Measurements from ENCODE around the gene SPTBN1.

SPTBN1 gene

DNA sequence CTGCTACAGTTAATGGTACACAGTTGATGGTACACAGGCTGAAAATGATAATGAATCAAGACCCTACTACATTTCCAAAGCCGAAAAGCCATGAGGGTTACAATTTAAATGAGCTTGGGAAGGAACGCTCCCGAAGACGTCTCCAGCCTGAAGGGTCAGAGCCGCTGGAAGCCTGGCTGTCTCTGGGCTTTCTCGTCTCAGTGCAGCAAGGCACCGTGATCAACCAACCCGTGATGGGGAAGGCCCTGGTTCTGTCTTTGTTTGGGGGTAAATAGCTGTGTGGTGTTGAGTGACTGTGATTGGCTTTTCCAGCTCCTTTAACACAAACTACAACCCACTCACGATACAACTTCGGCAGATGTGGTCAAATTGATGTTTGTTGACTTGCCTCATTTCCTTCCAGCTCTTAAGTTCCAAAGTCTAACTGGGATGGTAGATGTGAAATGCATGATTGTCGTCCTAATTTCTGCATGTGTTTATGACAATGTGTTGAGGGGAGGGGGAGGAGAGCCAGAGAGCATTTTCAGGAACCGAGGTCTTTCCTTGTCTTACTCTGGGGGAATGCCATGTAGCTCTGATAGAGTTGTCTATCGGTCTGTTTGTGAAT is 207.4 kb downstream of the SPTBN1 start:
- no peak for DNase-seq

DNA sequence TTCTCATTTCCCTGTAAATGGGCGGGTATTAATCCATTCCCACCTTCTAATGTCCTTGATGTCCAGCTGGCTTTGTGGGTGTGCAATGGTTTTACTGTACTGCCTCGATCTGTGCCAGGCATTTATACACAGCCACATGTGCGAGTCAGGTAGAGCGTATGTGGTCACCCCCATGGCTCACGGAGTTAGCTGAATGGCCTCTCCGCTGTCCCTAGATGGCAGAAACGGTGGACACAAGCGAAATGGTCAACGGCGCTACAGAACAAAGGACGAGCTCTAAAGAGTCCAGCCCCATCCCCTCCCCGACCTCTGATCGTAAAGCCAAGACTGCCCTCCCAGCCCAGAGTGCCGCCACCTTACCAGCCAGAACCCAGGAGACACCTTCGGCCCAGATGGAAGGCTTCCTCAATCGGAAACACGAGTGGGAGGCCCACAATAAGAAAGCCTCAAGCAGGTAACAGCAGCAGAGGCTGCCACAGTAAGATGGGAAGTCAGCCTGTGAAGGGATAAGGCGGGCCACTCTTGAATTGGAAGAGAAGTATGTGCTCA is 208.2 kb downstream of the SPTBN1 start:
- DNase-seq = no peak

DNA sequence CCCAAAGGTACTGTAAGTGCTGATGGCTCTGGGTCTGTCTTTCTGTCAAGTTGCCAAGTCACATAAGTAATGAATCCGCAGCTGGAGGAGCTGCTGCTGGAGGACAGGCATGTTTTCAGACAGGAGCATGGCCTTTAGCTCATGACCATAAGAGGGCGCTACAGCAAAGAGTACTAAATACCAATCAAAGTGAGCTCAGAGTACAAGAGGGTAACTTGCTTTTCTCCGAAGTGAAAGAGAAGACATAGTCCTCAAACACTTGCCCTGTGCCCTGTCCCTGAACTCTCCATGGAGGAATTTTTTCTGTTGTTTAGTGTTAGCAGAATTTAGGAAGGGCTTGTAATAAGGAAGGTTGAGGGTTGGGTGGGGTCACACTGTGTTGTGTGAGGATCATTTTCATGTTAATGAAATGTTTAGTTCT is 209.3 kb downstream of the SPTBN1 start:
- DNase-seq = peak; percentile 21

DNA sequence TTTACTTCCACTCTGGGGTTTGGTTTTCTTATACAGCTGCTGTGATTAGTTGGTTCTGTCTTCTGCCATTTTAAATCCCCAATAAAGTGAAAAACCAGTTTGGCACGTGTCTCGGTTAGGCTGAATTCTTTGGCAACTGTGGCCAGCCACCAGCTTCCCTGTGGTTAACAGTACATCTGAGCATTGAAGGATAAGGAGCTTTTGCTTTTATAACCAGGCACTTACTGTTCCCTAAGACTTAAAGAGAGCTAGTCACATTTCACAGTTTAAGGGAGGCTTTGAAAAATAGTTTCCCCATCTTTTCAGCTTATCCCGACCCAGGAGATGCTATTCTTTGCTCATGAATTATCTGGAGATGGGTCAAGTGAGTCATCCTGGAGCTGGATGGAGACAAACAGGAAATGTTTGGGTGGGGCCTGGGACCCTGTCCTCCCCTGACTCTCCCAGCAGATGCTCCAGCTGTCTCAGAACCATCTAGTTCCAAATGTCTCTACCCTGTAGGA is 210.1 kb downstream of the SPTBN1 start:
- no peak for DNase-seq

DNA sequence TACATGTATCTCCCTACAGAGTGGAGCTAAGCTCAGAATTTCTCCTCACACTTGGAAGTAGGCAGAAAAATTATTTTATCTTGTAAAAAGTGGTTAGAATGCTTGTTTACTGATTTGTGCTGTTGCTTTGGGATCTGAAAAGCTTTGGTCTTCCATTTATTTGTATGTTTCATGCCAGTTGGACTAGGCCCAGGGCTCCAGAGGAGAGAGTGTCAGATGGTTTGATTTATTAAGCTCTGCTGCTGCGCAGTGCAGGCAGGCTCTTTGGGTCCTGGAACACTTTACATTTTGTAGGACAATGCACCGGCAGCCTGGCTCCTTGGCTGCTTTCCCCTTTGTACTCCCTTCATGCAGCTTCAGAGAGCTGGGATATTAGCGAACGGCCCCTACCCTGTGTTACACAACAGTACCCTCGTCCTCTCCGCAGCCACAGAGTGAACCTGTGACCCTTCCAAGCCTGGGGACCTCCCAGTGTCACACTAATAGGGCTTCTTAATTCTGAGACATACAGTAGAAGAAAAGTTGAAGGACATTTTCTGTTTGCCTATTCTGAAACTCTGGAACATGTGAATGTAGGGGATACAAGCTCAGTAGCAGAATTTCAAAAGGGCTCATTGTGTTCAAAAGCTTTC is 210.6 kb downstream of the SPTBN1 start:
- DNase-seq = no peak

DNA sequence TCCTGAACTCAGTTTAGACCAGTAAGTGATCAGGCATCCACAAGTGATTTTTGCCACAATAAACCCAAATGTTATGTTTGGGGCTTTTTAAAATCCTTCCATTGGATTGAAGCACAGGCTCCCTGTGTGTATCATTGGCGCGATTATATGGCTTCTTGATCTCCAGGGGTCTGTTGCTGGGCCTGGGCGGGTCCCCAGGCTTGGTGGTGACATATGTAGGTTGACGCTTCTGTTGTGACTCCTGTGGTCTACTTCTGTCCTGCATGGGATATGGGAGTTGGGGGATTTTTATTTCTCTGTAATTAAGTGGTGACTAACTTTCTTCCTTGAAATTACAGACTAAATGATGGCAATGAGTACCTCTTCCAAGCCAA is 211.1 kb downstream of the SPTBN1 start:
- DNase-seq = no peak

DNA sequence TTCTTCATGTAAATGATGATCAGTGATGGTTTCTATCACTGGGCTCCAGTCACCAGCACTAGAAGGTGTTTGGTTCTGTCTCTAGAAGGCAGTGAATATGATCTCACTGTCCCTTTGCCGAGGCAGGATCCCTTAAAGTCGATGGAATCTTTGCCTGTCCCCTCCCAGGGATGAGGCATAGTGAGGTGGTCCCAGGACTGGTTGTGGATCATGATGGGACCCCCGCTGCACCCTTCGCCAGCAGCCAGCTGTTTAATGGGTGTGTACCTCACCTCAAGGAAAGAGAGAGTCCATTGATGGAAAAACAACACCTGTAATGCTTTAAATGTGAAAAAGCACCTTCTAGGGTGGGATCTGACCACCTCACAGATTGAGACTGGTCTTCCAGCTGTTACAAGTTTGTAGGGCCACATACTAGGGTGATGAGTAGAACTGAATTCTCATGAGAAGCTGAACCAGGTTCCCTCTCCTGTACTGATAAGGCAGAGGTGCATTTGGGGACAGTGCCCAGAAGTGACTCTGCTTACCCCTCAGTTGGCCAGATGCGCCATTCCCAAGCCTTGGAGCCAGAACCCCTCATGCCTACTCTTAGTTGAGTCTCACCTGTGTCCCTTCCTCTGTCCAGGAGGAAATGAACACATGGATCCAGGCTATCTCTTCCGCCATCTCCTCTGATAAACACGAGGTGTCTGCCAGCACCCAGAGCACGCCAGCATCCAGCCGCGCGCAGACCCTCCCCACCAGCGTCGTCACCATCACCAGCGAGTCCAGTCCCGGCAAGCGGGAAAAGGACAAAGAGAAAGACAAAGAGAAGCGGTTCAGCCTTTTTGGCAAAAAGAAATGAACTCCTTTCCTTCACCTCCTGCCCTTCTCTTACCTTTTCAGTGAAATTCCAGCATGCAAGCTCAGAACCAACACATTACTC is 211.9 kb downstream of the SPTBN1 start:
- no peak for DNase-seq

DNA sequence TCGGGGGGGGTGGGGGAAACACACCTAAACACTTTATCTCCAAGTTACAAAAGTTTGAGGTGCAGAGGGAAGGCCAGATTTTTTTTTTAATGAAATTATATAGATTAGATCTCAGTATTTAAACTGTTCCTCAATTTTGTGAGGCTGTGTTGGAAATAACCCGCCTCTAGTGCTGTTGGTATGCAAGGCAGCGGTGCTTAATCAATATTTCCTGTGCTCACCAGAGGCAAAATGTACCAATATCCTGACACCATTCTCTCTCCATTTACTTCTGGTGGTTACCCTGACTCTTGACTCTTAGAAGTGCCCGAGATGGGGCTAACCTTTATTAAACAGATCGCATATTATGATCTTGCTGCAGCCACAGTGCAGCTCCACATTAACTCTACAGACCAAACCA is 212.6 kb downstream of the SPTBN1 start:
- DNase-seq = no peak

DNA sequence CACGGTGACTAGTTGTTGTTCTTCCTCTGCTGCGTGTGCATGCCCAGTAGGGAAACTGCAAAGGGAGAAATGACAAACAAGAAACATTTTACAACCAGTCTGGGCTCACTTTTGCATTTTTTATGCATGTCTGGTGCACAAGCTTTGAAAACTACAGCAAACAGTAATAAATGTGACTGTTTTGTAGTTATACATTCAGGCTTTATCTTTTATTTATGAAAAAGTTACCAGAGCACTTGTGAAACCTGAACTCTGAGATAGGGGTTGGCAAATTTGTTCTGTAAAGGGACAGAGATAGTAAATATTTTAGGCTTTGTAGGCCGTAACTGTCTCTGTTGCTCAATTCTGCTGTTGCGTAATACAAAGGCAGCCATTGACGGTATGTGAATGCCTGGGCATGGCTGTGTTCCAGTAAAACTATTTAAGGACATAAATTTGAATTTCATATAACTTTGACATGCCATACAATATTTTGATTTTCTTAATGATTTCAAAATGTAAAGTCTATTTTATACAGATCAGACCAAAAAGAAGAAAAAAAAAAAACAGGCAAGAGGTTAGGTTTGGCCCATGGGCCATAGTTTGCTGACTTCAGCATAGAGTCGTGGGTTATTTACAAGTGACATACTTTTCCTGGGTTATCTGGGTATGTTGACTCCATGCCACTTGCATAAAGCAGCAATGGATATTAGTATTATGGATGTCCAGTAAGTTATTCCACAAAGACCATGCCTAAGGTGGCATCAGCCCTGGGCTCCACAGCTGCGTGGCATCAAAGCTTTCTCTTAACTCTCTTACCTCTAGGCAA is 213.8 kb downstream of the SPTBN1 start:
- no peak for DNase-seq

DNA sequence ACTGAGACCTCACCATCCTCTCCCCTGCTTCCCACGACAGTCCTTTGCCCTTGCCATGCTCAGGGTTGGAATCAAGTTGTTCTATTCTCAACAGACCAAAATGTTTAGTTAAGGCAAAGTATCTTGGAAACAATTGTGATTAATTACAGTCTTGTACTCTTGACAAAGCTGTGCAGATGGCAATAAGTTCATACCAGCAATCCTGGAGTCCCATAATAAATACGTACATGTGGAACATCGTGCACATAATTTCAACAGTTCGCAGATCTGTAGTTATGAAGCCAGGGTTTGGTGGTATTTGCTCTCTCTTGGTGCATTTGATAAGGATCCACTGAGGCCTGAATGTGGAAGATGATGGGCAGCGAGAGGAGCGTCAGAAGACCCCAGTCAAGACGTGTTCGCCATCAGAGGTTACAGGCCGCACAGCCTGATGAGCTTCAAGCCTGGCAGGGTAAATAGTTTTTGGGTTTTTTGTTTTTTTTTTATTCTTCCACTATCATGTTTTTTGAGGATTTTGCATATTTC is 214.4 kb downstream of the SPTBN1 start:
- DNase-seq = no peak

DNA sequence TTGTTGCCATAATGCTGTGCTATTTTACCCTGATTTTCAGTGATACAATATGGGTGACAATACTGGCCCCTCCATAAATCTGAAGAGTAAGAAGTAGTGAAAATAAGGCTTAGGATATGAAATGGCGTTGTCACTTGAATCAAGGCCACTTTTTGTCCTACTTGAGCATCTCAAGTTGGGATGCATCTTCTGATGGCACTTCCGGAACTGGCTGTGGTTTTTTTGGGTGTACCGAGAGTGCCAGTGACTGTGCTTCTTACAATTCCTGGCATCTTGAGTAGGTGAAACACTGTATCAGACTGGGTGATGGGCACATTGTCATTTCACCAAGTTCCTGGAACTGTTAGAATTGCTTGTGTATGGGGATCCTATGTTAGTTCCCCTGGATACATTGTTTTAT is 214.9 kb downstream of the SPTBN1 start:
- DNase-seq = no peak

DNA sequence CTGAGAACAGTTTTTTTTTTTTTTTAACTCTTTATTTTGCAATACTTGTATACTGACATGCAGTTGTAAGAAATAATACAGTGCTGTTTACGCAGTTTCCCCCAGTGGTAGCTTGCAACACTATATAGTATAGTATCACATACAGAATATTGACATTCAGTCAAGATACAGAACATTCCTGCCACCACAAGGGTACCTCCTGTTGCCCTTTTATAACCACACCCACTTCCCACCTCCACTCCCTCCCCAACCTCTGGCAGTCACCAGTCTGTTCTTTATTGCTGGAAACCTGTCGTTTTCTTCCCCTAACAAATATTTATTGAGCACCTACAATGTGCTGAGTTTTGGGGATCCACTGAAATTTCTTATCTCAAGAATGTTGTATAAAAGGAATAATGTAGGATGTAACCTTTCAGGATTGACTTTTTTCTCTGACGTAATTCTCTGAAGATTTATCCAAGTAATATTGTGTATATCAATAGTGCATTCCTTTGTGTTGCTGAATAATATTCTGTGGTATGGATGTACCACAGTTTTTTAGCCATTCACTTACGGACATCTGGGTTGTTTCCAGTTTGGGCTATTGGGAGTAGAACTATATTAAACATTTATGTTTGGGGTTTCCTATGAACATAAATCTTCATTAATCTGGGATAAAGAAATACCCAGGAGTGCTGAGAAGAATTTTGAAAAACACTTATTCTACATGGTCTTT is 215.9 kb downstream of the SPTBN1 start:
- DNase-seq = no peak

DNA sequence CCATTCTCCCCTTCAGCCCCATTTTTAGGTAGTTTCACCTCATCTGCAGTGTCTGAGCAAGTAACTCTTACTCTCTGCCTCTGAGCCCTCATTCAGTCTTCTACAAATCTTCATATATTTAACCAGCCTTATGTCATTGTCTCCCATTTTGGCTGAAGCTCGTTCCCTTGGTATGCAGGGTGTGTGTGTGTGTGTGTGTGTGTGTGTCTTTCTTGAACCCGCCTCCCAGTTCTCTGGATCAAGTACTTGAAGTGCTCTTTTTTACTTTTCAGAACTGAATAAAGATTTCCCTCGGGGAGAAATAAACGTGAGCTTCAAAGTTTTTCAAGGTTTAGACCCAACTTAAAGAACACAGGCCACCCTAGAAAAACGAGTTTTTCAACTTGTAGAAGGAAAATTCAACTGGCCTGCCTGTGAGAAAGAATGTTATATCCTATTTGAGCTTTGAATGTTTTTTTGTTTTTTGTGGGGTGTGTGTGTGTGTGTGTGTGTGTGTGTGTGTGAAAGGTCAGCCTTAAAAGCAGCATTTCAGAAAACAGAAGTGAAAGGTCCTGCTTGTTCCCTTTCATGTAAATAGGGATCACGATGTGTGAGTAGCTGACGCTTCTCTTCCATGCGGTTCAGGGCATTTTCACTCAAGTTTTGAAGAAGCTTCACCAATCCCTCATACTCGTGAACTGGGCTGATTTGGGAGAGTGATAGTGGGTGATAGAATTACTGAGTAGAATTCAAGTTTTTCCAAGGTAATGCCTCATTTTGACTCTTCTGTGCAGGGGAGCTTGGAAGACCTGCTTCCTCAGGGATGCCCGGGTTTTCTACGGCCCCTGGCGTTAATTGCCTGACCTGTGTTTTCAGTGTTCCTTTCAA is 216.7 kb downstream of the SPTBN1 start:
- DNase-seq = no peak

DNA sequence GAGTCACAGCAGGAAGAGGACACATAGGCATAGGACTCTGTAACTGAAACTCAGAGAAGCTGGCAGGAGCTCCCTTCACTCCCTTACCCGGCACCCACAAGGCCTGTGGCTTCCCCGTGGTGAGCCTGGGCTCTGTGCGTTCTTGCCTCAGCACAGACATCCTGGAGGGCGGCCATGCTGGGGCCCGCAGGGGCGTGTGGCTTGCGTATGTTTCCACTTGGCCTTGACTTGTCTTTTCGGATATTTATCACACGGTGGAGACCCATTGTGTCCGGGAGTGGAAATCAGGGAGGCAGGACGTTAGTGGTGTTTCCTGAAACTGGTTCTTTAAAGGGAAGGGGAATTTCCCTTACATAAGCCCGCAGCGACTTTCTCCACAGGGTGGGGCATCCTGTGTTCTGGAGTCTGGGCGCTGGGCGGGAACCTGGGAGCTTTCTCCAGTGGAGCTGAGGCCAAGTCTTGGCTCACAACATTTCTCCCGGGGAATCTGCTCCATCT is 217.4 kb downstream of the SPTBN1 start:
- DNase-seq = peak; percentile 8

DNA sequence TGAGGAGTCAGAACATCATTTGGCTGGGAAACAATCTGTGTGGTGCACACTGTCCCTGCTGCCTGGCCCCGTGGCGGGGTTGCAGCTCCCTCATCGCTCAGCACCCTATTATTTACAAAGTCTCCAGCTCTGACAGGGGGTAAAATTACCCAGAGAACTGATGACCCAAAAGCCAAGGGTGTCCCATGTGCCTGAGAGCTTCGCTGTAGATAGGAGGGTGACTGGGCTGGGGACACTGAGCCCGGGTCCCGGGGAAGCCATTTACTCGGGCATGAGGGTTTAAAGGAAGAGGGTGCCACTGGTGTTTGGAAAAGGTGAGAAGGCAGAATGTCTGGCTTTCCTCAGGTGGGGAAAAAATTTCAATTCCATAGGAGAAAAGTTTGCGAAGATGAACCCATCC is 219.2 kb downstream of the SPTBN1 start:
- no peak for DNase-seq

DNA sequence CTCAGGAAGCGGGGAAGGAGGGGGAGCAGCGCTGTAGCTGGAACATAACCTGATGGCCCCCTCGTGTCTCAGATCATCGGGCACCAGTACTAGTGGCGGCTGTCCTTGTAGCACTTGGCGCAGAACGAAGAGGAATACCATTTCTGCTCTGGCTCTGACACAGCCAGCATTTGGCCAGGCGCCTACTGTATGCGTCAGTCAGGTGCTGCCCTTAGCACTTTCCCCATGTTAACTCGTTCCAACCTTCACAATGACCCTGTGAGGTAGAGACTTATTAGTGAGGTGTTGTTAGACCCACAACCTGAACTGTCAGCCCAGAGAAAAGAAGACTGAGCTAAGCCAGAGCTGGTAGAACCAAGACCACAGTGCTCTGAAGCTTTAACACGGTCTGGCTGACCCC is 219.6 kb downstream of the SPTBN1 start:
- DNase-seq = no peak

DNA sequence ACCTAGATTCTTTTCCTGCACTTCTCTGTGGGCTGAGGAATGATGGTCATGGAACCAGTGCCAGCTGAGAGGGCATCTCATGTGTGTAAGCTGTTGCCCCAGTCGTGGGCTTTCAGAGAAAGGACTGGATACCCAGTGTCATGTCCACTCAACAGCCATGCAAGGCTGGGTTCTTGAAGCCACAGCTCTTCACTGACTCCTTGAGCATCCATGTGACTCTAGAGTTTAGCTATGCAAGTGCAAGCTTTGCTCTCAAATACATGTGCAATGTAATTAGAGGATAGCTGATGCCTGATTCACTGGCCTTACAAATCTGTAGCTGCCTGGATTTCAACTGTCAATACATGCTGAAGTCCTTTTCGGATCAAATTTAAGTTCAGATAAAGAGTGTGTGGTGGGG is 220.5 kb downstream of the SPTBN1 start:
- DNase-seq = no peak

DNA sequence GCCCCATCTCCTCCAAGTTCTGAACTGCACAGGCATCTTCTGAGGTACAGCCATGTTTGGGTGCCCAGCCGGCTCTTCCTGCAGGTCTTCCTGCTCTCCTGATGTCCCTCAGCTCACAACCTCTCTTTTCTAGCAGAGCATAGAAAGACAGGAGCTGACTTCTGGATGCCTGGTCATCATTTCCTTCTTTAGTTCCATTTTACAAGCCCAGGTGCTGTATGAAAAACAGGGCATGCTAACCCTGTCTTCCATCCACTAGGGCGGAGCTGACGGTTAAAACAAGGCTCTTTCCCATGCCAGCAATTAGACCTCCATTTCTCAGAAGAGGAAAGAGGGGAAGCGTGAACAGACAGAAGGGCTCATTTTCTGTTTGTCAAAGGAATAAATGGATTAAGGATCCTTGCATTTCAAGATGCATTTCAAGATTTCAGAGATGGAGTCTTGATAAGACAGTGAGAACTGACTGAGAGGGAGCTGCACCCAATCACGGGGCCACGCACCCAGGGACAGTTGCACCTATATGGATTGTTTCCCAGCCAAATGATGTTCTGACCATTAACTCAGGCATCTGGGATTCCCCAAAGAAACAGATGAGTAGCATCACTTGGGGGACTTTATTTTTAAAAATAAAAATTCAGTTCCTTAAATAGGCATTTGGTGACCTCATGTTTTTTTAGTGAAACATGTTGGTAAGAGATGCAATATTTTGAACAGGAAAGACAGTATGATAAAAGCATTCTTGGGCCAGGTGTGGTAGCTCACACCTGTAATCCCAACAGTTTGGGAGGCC is 221.5 kb downstream of the SPTBN1 start:
- no peak for DNase-seq

DNA sequence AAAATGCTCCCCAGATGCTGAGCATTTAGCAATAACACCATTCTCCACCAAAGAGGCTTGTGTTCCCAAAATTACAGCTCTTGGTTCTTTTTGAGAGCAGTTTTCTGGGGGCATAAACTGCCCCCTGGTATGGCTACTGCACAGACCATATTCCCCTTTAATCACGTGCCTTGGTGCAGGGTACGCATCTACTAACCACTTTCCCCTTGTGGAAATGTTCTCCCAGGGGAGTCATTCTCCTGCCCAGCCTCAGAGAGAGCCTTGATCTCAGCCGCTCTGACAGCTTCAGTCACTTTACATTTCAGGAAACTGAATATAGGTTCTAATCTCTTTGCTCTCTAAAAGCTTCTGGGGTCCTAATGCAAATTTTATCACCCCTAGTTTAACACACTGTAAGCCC is 222.6 kb downstream of the SPTBN1 start:
- no peak for DNase-seq

All from central memory CD4-positive, alpha-beta T cell (primary cell).